H9 (cell line): ENCODE measurements around the gene SLC1A5. TPM values are rescaled to one million over a fixed set of nuclear protein-coding genes. Genes with fewer than 3 reads are reported as not detected.
A peak's percentile ranks its signal among the peaks of the same experiment; 100 is the strongest.

Experiments
- DNase-seq: peaks from one replicate; pipeline ENCODE4 v3.0.0-alpha.2; 2017
- H2AFZ ChIP-seq: one replicate; pipeline ENCODE4 v1.6.1; 2013; ENCODE audit warnings: mild to moderate bottlenecking, low read length, control low read depth, moderate library complexity
- H2AK5ac ChIP-seq: 2 replicates; pipeline ENCODE4 v1.6.1; 2013; ENCODE audit warnings: low read length, control low read depth, mixed read lengths; ENCODE audit not compliant: insufficient read length
- H2BK120ac ChIP-seq: one replicate; pipeline ENCODE4 v1.6.1; 2013; ENCODE audit warnings: low read depth, mild to moderate bottlenecking, low read length, control low read depth, inconsistent platforms; ENCODE audit not compliant: poor library complexity, severe bottlenecking
- H2BK12ac ChIP-seq: 2 replicates; pipeline ENCODE4 v1.6.1; 2013; ENCODE audit warnings: low read length, control low read depth, mixed read lengths, low read depth; ENCODE audit not compliant: insufficient read length
- H2BK15ac ChIP-seq: 2 replicates; pipeline ENCODE4 v1.6.1; 2013; ENCODE audit warnings: low read depth, low read length, control low read depth
- H2BK20ac ChIP-seq: one replicate; pipeline ENCODE4 v1.6.1; 2013; ENCODE audit warnings: low read depth, mild to moderate bottlenecking, low read length, control low read depth, inconsistent platforms; ENCODE audit not compliant: poor library complexity, severe bottlenecking
- H2BK5ac ChIP-seq: 2 replicates; pipeline ENCODE4 v1.6.1; 2013; ENCODE audit warnings: low read length, control low read depth, mixed read lengths; ENCODE audit not compliant: insufficient read length
- H3K14ac ChIP-seq: 2 replicates; pipeline ENCODE4 v1.6.1; 2013; ENCODE audit warnings: low read length, control low read depth; ENCODE audit not compliant: insufficient read depth
- H3K18ac ChIP-seq: 2 replicates; pipeline ENCODE4 v1.6.1; 2013; ENCODE audit warnings: low read depth, mild to moderate bottlenecking, mixed read lengths, low read length, control low read depth; ENCODE audit not compliant: insufficient read length
- H3K23ac ChIP-seq: 2 replicates; pipeline ENCODE4 v1.6.1; 2013; ENCODE audit warnings: low read length, control low read depth, mixed read lengths, low read depth; ENCODE audit not compliant: insufficient read length
- H3K23me2 ChIP-seq: 2 replicates; pipeline ENCODE4 v1.6.1; 2013; ENCODE audit warnings: low read depth, mild to moderate bottlenecking, mixed read lengths, low read length, control low read depth; ENCODE audit not compliant: insufficient read length, poor library complexity, severe bottlenecking
- H3K27ac ChIP-seq: 2 replicates; pipeline ENCODE4 v1.5.1; 2013; ENCODE audit warnings: low read length, control low read depth, mixed read lengths, low read depth; ENCODE audit not compliant: insufficient read length
- H3K27me3 ChIP-seq: 2 replicates; pipeline ENCODE4 v1.6.1; 2013; ENCODE audit warnings: low read length, control low read depth, inconsistent platforms; ENCODE audit not compliant: insufficient read depth
- H3K4ac ChIP-seq: 2 replicates; pipeline ENCODE4 v1.6.1; 2013; ENCODE audit warnings: low read depth, mild to moderate bottlenecking, control low read depth, inconsistent platforms, low read length, moderate library complexity
- H3K4me1 ChIP-seq: 2 replicates; pipeline ENCODE4 v1.6.1; 2013; ENCODE audit warnings: low read length, control low read depth, inconsistent platforms; ENCODE audit not compliant: insufficient read depth
- H3K4me2 ChIP-seq: 2 replicates; pipeline ENCODE4 v1.6.1; 2013; ENCODE audit warnings: low read length, control low read depth, mixed read lengths; ENCODE audit not compliant: insufficient read length, insufficient read depth
- H3K56ac ChIP-seq: 2 replicates; pipeline ENCODE4 v1.6.1; 2013; ENCODE audit warnings: low read depth, mild to moderate bottlenecking, mixed read lengths, low read length, control low read depth; ENCODE audit not compliant: insufficient read length
- H3K79me1 ChIP-seq: 2 replicates; pipeline ENCODE4 v1.6.1; 2013; ENCODE audit warnings: low read depth, mild to moderate bottlenecking, moderate library complexity, low read length, control low read depth, inconsistent platforms; ENCODE audit not compliant: insufficient read depth, poor library complexity, severe bottlenecking
- H3K79me2 ChIP-seq: 2 replicates; pipeline ENCODE4 v1.6.1; 2013; ENCODE audit warnings: low read length, control low read depth, inconsistent platforms; ENCODE audit not compliant: insufficient read depth
- H3K9ac ChIP-seq: 2 replicates; pipeline ENCODE4 v1.6.1; 2013; ENCODE audit warnings: low read length, control low read depth, mixed read lengths; ENCODE audit not compliant: insufficient read length; ENCODE audit errors: extremely low read depth
- H3K9me3 ChIP-seq: one replicate; pipeline ENCODE4 v1.6.1; 2013; ENCODE audit warnings: low read depth, low read length, inconsistent platforms; ENCODE audit not compliant: control insufficient read depth
- H3T11ph ChIP-seq: one replicate; pipeline ENCODE4 v1.6.1; 2013; ENCODE audit warnings: mild to moderate bottlenecking, low read length, control low read depth, inconsistent platforms
- H4K20me1 ChIP-seq: one replicate; pipeline ENCODE4 v1.6.1; 2013; ENCODE audit not compliant: control insufficient read depth, insufficient read length, insufficient read depth
- H4K5ac ChIP-seq: 2 replicates; pipeline ENCODE4 v1.6.1; 2013; ENCODE audit warnings: low read depth, mild to moderate bottlenecking, mixed read lengths, low read length, control low read depth; ENCODE audit not compliant: insufficient read length
- H4K8ac ChIP-seq: replicated peaks from 2 replicates; pipeline ENCODE4 v1.6.1; 2013; ENCODE audit warnings: low read length, control low read depth, mixed read lengths, low read depth; ENCODE audit not compliant: insufficient read length
- H4K91ac ChIP-seq: 2 replicates; pipeline ENCODE4 v1.6.1; 2013; ENCODE audit warnings: low read depth, mild to moderate bottlenecking, moderate library complexity, mixed read lengths, low read length, control low read depth; ENCODE audit not compliant: insufficient read length
- H3K27ac Mint-ChIP-seq, 3 experiments: 2 replicates in 2 of 3; 3 replicates in 1 of 3; pipeline ENCODE4 v1.8.0; 2020 to 2021; ENCODE audit warnings: mixed read lengths in 3 of 3, mild to moderate bottlenecking in 1 of 3, moderate library complexity in 1 of 3
- H3K27me3 Mint-ChIP-seq: 2 replicates; pipeline ENCODE4 v1.8.0; 2021; ENCODE audit warnings: low read depth, mild to moderate bottlenecking, moderate library complexity, mixed read lengths
- H3K36me3 Mint-ChIP-seq, 3 experiments: 2 replicates in 2 of 3; 3 replicates in 1 of 3; pipeline ENCODE4 v1.8.0; 2020 to 2021; ENCODE audit warnings: low read depth in 3 of 3, mixed read lengths in 3 of 3; ENCODE audit not compliant: insufficient read depth in 1 of 3
- H3K4me1 Mint-ChIP-seq, 2 experiments: 2 replicates each; pipeline ENCODE4 v1.8.0; 2020; ENCODE audit warnings: mixed read lengths in 2 of 2
- H3K4me3 Mint-ChIP-seq, 2 experiments: 2 replicates in 1 of 2; 3 replicates in 1 of 2; pipeline ENCODE4 v1.8.0; 2020 to 2021; ENCODE audit warnings: mild to moderate bottlenecking in 2 of 2, mixed read lengths in 2 of 2, moderate library complexity in 1 of 2
- H3K9me3 Mint-ChIP-seq, 2 experiments: 2 replicates in 1 of 2; 3 replicates in 1 of 2; pipeline ENCODE4 v1.8.0; 2020; ENCODE audit warnings: mild to moderate bottlenecking in 2 of 2, mixed read lengths in 2 of 2, moderate library complexity in 1 of 2
- CTCF ChIP-seq: fragments of 200-600 bp; sonication (generic); conservative IDR thresholded peaks from 3 replicates; pipeline ENCODE4 v1.8.0; 2021; ENCODE audit warnings: antibody characterized with exemption, mild to moderate bottlenecking
- WGBS: extraction: QIAGEN DNeasy Blood & Tissue Kit; methylation state at CpG from one replicate; pipeline ENCODE4 v1.1.7; 2013; ENCODE audit warnings: missing lambda C conversion rate, low lambda C conversion rate, mixed read lengths; ENCODE audit not compliant: insufficient read length; ENCODE audit errors: extremely low coverage; 5-methylcytosine and 5-hydroxymethylcytosine counted together
- total RNA-seq: library from RNA; stranded (reverse); gene quantifications from 2 replicates; pipeline ENCODE4 v1.2.1, GENCODE V29; 2021

Gene SLC1A5
- total RNA-seq, 1 experiment from 2014 or later = 258 TPM

- no peak overlapping the region for H3K27ac ChIP-seq
- H4K5ac ChIP-seq = no peak overlapping the region
- H3K18ac ChIP-seq = no peak overlapping the region
- H3K36me3 Mint-ChIP-seq = peaks cover 37 to 49% (median 43%) of the 10 kb centered on the region in 3 experiments
- H2AFZ ChIP-seq = no peak overlapping the region
- no peak overlapping the region for H4K8ac ChIP-seq
- no peak overlapping the region for H3K4ac ChIP-seq
- H3K4me3 Mint-ChIP-seq = peak overlapping the region; percentile 97 to 100
- peak overlapping the region; percentile 98 to 99 (median 99) for H3K27ac Mint-ChIP-seq
- H3K56ac ChIP-seq = no peak overlapping the region
- H3K9me3 ChIP-seq = no peaks in the 10 kb centered on the region
- no peaks in the 10 kb centered on the region; the same call in 1 of the 2 replicates for H3K27me3 ChIP-seq
- peaks cover 26 to 44% of the 10 kb centered on the region in 2 experiments for H3K4me1 Mint-ChIP-seq
- H3K9me3 Mint-ChIP-seq = no peaks in the 10 kb centered on the region; a peak in 1 of 5 replicates
- H2AK5ac ChIP-seq = no peak overlapping the region
- no peak overlapping the region for H2BK5ac ChIP-seq
- H3T11ph ChIP-seq = no peak overlapping the region
- peaks cover 5% of the 10 kb centered on the region; the same call in 1 of the 2 replicates for H3K4me1 ChIP-seq
- no peak for TF ChIP-seq CTCF
- peaks cover 13% of the 10 kb centered on the region for H3K27me3 Mint-ChIP-seq
- no CpG with 5 or more reads among the region's 5 CpGs for WGBS
- no peak overlapping the region for H2BK12ac ChIP-seq
- no peak overlapping the region for H4K91ac ChIP-seq
- H3K79me2 ChIP-seq = peaks cover 43% of the 10 kb centered on the region; the same call in 1 of the 2 replicates
- peaks cover 4% of the 10 kb centered on the region for H4K20me1 ChIP-seq
- H3K9ac ChIP-seq = peak overlapping the region; percentile 82
- peaks cover 12% of the 10 kb centered on the region for H3K79me1 ChIP-seq
- H3K4me2 ChIP-seq = peak overlapping the region; percentile 96
- DNase-seq = no peak
- no peak overlapping the region for H3K23ac ChIP-seq
- peak overlapping the region; percentile 57; the same call in 1 of the 2 replicates for H3K14ac ChIP-seq
- H2BK20ac ChIP-seq = no peak overlapping the region
- no peak overlapping the region for H2BK15ac ChIP-seq
- H3K23me2 ChIP-seq = peaks cover 23% of the 10 kb centered on the region
- no peak overlapping the region for H2BK120ac ChIP-seq
These were observed 1.4 kb downstream of the SLC1A5 start for GRCh38 chr19:46787040-46787330.
